Measurements from ENCODE around the gene LEO1. TPM values are rescaled to one million over a fixed set of nuclear protein-coding genes. Genes with fewer than 3 reads are reported as not detected.
A peak's percentile ranks its signal among the peaks of the same experiment; 100 is the strongest.

Gene LEO1
- total RNA-seq, 2 donors from 2014 or later = 9.8 to 10.8 TPM

DNA sequence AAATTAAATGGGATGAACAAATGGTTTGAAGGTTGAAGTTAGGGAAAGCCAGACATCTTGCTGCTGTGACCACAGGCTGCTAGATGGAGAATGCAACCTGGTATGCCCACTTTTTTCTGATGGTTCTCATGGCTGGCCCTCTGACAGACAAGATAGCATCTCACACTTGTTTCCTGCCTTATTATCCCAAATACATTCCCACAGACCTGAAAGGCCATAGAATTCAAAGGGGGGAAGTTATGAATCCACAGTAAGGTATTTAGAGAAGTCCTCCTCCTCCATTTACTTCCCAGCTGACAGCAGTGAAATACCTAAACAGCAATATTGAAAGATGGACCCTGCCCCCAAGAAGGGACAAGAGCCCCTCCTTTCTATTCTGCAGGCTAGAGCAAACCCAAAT is 32.4 kb downstream of the LEO1 start:
- no peak for ATAC-seq
- intact Hi-C loops (cut with DNase I) = no loop called here
- DNase-seq = no peak

DNA sequence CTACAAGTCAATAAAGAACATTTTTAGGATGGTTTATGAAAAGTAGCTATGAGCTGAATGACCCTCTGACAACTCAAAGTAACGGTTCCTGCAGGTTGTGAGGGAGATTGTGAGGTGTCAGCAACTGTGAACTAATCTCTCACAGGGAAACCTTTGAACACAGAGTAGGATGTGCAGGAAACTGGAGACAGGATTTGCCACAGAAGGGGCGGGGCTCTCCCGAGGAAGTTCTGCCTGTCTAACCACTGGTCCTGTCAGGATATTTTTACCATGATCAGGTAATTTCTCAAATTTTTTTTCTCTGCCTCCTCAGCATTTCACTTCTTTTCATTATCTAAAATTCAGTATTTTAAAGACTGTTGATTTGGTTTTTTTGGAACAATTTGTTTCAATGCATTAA is 33.3 kb downstream of the LEO1 start:
- DNase-seq = no peak
- ATAC-seq = no peak
- intact Hi-C loops (cut with DNase I) = no loop called here

DNA sequence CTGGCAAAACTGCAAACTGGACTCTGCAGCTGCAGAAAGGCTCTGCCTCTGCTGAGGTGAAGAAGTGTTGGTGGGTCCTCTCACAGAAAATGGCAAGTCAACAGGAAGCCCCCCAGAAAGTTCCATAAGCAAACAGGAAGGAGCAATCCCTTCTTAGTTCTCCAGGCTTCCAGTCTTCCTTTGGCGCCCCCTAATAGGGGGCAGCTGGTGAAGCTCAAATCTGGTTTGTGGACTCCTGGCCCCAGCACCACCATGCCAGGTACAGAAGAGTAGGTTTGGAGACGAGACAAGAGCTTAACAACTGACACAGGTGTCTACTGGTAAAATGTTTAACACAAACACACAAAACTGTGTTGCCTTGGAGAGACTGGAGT is 35.5 kb downstream of the LEO1 start:
- ATAC-seq = no peak
- intact Hi-C loops (cut with DNase I) = no loop called here

DNA sequence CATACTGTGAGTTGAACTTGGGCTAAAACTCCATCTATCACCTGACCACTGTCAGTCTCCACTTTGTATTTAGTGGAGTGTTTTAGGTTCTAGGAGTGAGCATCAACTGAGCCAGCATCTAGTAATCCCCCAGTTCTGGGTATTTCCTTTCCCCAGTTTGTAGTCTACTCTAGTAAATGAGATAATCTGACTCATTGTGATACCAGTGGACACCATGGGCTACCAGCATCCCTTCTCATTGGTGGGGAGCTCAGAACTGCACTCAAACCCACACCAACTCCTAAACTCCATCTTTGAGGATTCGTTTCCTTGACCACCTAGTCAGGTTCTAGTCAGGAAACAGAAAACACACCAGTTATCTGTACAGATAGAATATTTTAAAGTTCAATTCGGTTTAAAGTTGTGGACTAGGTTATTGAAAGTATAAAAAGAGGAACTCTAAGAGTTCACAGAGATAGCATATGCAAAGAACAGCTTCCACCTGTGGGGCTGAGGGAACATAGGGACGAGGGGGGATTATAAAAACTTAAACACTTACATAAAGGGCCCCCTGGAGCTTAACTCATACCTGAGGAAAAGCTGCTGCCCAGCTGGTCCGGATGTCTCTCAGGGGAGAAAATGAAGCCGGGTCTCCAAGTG is 36.0 kb downstream of the LEO1 start:
- intact Hi-C loops (cut with DNase I) = no loop called here
- no peak for ATAC-seq
- DNase-seq = no peak

More for the DNA sequence above, 35.5 kb downstream of the LEO1 start:
- DNase-seq = no peak

DNA sequence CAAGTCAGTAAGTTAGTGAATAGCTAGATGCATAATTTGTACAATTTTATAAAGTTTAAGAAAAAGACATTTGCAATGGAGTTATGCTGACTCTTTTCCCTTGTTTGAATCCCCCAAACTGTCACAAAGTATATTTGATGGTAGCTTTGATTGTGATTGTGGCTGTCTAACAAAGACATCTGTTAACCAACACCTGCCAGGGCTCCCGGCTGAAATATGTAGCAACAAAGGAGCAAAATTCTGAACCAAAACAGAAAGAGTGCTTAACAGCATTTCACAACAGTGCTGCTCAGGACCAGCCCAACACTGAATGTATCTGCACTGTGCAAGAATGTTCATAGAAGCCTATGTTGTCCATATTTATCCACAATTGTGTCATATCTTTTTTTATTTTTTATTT is 39.4 kb downstream of the LEO1 start:
- DNase-seq = no peak
- ATAC-seq = no peak
- intact Hi-C loops (cut with DNase I) = no loop called here

DNA sequence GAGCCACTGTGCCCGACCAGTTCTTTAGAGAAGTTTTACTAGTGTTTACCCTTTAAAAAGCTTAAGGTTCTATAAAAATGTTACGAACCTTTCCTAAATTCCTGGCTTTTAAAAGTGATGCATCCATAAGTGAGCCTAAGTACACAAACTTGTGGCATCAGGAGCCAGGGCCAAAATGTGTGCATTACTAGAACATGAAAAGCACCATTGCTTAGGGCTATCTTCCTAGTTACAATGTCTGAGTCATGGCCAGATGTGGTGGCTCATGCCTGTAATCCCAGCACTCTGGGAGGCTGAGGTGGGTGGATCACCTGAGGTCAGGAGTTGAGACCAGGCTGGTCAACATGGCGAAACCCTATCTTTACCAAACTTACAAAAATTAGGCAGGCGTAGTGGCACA is 39.9 kb downstream of the LEO1 start:
- intact Hi-C loops (cut with DNase I) = no loop called here
- no peak for DNase-seq
- ATAC-seq = no peak

DNA sequence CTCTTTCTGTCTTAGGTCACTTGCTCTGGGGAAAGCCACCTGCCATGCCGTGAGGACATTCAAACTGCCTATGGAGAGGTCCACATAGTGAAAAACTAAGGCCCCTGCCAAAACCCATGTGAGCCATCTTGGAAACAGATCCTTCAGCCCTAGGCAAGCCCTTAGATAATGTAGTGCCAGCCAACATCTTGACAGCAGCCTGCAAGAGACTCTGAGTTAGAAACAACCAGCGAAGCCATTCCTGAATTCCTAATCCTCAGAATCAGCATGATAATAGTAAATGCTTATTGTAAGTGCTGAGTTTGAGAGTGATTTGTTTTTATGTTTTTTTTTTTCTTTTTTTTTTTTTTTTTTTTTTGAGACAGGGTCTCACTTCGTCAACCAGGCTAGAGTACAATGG is 40.6 kb downstream of the LEO1 start:
- no peak for ATAC-seq
- DNase-seq = no peak
- intact Hi-C loops (cut with DNase I) = no loop called here

DNA sequence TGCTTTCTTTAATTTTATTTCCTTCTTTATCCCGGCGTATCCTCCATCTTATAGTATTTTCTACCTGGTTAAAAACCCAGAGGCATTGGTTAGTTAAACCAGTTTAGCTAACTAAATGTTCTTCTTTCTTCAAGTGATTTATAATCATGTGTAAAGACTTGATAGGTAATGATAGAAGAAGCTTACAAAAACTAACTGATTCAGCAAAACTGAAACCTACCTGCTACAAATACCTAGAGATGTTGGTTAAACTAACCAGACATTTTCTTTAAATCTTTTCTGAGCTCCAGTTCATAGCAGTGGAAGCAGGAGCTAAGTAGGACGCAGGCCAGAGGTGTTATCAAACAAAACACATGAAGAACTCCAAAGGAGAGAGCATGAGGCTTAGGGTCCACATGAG is 44.8 kb downstream of the LEO1 start:
- no peak for ATAC-seq
- no peak for DNase-seq
- intact Hi-C loops (cut with DNase I) = no loop called here

DNA sequence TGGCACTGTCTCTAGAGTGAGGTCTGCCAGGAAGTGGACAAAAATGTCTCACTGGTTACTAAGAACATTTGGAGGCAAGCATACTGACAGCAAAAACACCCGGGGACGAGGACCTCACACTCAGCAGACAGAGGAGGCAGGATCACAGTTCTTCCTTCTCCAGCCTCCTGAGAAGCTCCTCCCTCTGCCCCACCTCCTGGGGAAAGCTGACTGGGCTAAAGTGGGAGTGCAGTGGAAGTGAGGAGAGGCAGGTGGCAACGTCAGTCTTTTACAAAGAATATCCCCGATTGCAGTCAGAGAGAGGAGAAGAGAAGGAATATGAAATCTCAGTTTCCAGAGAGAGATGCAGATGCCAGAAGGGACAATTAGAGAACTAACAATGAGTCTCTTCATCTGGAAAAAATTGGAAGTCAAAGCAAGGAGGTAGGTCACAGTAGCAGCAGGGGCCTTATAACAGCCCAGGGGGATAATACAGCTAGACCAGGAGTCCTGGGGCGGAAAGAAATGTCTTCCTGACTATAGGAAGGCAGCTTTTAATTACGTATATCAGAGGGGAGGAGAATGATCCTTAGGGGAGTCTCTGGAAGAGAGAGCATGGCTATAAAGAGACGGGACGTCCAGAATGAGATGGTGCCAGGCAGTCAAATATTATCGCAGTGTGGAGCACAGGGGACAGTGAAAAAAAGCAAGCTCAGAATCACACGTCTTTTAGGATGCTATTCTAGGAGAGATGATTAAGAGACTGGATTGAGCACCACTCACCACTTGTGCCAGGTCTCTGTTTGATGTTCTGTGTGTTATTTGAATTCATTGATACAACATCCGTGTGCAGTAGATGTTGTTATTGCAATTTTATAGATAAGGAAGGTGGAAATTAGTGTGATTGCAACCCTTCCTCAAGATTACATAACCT is 47.2 kb downstream of the LEO1 start:
- ATAC-seq = peak; percentile 89 to 91
- intact Hi-C loops (cut with DNase I) = no loop called here

DNA sequence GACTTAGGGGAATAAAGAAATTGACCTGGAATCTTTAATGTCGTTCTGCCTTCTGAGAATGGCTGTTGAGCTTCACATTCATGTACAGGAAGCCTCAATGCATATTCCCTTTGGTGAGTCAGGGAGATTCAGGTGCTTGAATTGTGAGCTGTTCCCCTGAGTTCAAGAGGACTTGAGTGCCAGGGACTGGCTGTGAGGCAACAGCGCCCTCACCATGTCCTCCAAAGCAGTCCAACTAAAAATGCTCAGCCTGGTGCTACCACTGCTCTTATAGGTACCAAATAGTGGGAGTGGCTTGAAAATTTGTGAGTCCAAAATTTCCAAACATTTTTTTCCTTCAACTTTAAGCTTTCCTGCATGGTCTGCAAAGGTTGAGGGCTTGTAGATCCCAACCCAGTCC is 54.1 kb downstream of the LEO1 start:
- ATAC-seq = peak in 1 of 2 donors; percentile 40
- DNase-seq = no peak
- intact Hi-C loops (cut with DNase I) = no loop called here

More for the DNA sequence above, 47.2 kb downstream of the LEO1 start:
- no peak for DNase-seq

DNA sequence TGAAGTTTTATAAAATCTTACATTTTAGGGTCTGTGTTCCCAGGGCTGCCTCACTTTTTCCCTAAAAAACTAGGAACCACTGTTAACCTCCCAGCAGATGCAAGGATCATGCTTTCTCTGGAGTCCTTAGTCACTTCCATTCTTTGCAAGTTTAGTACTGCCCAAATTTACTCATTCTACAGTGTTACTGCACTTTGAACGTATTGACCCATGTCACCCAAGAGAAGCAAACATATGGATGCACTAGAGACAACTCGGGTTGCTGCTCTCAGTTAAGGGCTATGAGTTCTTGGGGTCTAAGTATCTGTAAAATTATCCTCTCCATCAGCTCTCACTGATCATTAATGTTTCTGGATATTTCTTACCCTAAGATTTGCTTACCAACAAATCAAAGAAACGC is 59.0 kb downstream of the LEO1 start:
- DNase-seq (no peak), ATAC-seq (no peak)
- intact Hi-C loops (cut with DNase I) = no loop called here

DNA sequence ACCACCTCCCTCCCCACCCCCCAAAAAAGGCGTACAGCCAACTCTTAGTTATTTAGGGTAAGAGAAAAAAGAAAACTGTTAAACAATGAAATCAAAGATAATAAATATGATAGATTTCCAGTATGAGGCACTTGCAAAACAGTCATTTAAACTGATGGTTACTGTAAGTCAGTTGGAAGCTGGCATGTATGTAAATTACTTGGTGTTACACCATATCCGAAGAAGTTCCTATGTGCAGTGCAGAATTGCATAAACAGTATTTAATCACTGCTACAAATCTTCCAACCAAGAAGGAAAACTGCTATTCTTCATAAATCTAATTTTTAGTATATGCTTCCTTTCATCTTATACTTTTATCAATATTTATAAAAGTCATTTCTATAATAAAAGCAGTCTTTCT is 62.0 kb downstream of the LEO1 start:
- DNase-seq = no peak
- intact Hi-C loops (cut with DNase I) = no loop called here
- ATAC-seq = no peak

DNA sequence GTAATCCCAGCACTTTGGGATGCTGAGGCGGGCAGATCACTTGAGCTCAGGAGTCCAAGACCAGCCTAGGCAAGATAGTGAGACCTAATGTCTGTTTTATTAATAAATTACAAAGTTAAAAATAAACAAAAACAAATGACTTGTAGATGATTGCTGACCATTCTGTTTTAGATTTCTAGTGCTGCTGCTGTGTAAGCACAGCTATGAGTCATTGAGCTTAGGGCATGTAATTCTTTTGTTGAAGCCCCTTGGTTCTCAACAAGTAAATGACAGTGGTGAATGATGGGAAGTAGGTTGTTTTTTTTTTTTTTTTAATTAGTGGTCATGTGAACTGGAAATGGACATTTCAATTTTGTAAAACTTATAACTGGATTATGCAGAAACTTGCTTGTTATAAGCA is 63.3 kb downstream of the LEO1 start:
- DNase-seq = no peak
- ATAC-seq = no peak
- intact Hi-C loops (cut with DNase I) = no loop called here

DNA sequence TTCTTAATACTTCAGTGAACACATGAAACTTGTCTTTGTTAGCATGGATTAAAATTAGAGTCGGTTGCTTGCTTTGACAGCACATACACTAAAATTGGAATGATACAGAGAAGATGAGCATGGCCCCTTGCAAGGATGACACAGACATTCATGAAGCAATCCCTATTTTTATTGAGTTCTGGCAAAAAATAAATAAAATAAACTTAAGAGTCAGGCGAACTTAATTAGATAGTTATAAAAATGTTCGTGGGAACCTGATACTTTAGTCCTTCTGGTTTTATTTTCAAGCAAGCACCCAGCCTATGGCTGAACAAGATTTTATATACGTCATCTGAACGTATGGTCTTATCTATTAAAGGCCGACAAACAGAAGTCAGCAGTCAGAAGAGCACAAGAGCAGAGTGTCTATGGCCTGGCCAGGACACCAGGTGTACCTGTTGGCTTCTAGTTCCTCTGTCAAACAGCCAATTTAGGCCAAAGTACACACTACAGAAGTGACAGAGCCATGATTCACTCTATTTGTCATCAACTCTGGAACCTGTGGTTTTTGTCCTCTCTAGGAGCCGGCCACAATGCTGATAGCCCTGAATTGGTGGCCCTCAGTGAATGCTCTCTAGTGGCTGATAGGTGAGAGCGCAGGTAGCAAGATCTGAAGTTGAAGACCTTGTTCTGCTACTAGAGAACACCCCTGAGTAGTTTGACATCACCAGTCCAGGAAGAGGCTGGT is 64.3 kb downstream of the LEO1 start:
- ATAC-seq (peak in 1 of 2 donors; percentile 44), DNase-seq (no peak)
- intact Hi-C loops (cut with DNase I) = no loop called here

DNA sequence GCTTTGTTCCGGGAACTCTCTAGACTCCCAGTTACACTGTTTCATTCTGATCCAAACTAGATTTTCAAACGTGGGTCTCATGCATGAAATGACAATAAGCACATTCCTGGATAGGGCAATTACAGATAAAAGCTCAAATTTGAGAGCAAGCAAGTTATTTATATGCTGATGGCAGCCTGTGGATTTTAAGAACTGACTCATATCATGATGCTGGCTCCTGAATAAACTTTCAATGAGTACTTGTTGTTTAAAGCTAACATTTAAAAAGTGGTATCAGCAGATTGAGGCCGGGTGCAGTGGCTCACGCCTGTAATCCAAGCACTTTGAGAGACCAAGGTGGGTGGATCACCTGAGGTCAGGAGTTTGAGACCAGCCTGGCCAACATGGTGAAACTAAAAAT is 66.6 kb downstream of the LEO1 start:
- no peak for DNase-seq
- ATAC-seq = no peak
- intact Hi-C loops (cut with DNase I) = no loop called here

DNA sequence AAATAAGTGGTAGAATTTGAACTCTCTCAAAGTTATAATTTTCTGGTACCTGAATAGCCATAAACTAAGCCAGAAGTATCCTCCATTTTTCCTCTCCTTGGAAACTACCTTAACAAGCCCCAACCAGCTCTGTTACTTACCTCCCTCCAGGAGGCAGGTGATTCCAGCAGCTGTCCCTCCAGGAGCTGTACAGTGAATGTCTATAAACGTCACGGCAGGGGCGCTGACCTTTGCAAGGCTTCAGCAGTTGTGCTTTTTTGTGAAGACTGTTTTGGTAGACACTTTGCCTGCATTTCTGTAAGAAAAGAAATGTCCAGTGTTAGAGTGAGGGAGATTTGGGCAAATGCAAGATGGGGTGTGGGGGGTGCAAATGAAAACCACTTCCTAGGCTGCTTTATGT is 67.2 kb downstream of the LEO1 start:
- ATAC-seq (no peak), DNase-seq (no peak)
- intact Hi-C loops (cut with DNase I) = no loop called here

DNA sequence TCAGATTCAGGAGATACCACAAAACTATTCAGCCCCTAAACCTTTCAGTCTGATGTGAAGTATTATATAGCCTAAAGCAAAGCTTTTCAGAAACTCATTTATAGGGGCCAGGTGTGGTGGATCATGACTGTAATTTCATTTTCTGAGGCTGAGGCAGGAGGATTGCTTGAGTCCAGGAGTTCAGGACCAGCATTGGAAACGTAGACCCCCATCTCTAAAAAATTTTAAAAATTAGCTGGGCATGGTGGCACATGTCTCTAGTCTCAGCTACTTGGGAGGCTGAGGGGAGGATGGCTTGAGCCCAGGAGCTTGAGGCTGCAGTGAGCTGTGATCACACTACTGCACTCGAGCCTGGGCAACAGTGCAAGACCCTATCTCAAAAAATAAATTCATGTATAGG is 82.1 kb downstream of the LEO1 start:
- intact Hi-C loops (cut with DNase I) = loop anchor here in 1 of 2 donors (2.0 kb wide), 1 partner anchor 189 kb away; no protein-coding TSS in a partner anchor
- ATAC-seq (no peak), DNase-seq (no peak)

DNA sequence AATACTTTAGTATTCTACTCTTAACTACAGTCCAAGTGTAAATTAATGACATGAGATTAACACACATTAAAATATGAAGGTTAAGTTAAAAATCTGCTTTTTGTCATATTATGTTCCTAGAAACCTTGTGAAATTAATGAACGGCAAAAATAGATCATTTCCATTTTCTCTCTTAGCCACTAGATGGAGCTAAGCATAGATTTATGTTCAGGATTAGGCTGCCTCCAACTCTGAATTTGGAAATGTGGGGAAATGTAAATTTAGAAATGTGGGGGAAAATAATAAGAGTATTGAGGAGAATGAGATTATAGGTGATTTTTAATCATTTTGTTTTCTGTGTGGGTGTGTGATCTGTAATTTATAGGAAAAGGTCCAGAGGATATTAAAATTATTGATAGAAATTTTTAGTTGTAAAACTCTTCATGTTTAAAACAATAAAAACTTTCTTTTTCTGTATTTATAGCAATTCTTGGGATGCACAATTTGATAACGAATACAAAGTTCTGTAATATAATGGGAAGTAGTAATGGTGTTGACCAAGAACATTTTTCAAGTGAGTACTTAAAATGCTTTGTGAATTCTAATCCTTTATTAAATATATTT is 82.9 kb downstream of the LEO1 start:
- ATAC-seq (peak in 1 of 2 donors; percentile 24), DNase-seq (no peak)
- intact Hi-C loops (cut with DNase I) = loop anchor here in 1 of 2 donors (2.0 kb wide), 1 partner anchor 190 kb away; no protein-coding TSS in a partner anchor
